B cell (primary cell): ENCODE measurements around the gene JMJD1C.

Source experiments
- EZH2 ChIP-seq: IDR thresholded peaks from 2 replicates; pipeline ENCODE4 v1.6.1; 2012; ENCODE audit warnings: borderline replicate concordance, low read depth, mild to moderate bottlenecking, moderate library complexity, low read length; ENCODE audit not compliant: insufficient read depth, poor library complexity, severe bottlenecking
- TF ChIP-seq, protein P1 (sequence below): fragments of 200-600 bp; IDR thresholded peaks from one replicate; pipeline ENCODE4 v1.8.0; 2022; ENCODE audit warnings: antibody characterized with exemption, mild to moderate bottlenecking

DNA sequence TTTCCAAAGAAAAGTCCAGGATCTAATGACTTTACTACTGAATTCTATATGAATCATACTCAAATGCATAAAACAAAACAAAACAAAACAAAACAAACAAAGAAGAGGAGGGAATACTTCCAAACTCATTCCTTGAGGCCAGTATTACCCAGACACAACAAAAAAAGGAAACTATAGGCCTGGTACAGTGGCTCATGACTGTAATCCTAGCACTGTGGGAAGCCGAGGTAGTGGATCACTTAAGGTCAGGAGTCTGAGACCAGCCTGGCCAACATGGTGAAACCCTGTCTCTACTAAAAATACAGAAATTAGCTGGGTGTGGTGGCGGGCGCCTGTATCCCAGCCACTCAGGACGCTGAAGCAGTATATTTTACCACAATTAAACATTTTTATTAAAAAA is 218.0 kb downstream of the JMJD1C start:
- TF ChIP-seq, protein P1, sequence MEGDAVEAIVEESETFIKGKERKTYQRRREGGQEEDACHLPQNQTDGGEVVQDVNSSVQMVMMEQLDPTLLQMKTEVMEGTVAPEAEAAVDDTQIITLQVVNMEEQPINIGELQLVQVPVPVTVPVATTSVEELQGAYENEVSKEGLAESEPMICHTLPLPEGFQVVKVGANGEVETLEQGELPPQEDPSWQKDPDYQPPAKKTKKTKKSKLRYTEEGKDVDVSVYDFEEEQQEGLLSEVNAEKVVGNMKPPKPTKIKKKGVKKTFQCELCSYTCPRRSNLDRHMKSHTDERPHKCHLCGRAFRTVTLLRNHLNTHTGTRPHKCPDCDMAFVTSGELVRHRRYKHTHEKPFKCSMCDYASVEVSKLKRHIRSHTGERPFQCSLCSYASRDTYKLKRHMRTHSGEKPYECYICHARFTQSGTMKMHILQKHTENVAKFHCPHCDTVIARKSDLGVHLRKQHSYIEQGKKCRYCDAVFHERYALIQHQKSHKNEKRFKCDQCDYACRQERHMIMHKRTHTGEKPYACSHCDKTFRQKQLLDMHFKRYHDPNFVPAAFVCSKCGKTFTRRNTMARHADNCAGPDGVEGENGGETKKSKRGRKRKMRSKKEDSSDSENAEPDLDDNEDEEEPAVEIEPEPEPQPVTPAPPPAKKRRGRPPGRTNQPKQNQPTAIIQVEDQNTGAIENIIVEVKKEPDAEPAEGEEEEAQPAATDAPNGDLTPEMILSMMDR, result no peak
- TF ChIP-seq EZH2, result no peak
